SK-N-SH (cell line): ENCODE results near the gene HEXB. TPM values are rescaled to one million over a fixed set of nuclear protein-coding genes. Genes with fewer than 3 reads are reported as not detected.

ENCODE experiments used
- CTCF ChIA-PET: fragments of 300-600, 350-600 bp; formaldehyde crosslinking; extraction: SDS; loops from one replicate; lab custom pipeline; 2021; lab: Yijun Ruan, JAX
- POLR2A ChIA-PET: fragments of 350-600 bp; sonication (Branson Sonifier 250); formaldehyde crosslinking; extraction: SDS; loops from one replicate; lab custom pipeline; 2020; ENCODE audit warnings: antibody characterized with exemption, inconsistent platforms; lab: Yijun Ruan, JAX
- DNase-seq: peaks from one replicate; pipeline ENCODE4 v3.0.0; 2012
- H2AFZ ChIP-seq: fragments of 200-600 bp; sonication (generic); 2 replicates; pipeline ENCODE4 v1.8.1; 2016; ENCODE audit warnings: antibody characterized with exemption, mild to moderate bottlenecking, low read depth
- H3F3A ChIP-seq: fragments of 200-600 bp; sonication (generic); replicated peaks from 2 replicates; pipeline ENCODE3; 2016; ENCODE audit warnings: antibody characterized with exemption, mild to moderate bottlenecking; ENCODE audit not compliant: insufficient read depth
- H3K27ac ChIP-seq, 2 experiments: fragments of 200-500 bp in 1 of 2; fragments of 200-600 bp in 1 of 2; sonication (Bioruptor generic) in 1 of 2; sonication (generic), shearing (Covaris generic) in 1 of 2; 2 replicates each; pipeline versions ENCODE4 v1.5.1 to v1.6.1; 2014 to 2016; ENCODE audit warnings: low read depth in 2 of 2, inconsistent platforms in 1 of 2, low read length in 1 of 2, mild to moderate bottlenecking in 1 of 2, mixed read lengths in 1 of 2
- H3K27me3 ChIP-seq: fragments of 200-600 bp; sonication (generic), shearing (Covaris generic); 2 replicates; pipeline ENCODE4 v1.6.1; 2016; ENCODE audit warnings: mixed run types; ENCODE audit not compliant: insufficient read depth
- H3K36me3 ChIP-seq, 2 experiments: fragments of 200-500 bp in 1 of 2; fragments of 200-600 bp in 1 of 2; sonication (Bioruptor generic) in 1 of 2; sonication (generic) in 1 of 2; replicated peaks in 1 of 2; 2 replicates each; pipeline versions ENCODE3 to v1.5.1; 2014 to 2016; ENCODE audit warnings: low read length in 1 of 2, mild to moderate bottlenecking in 1 of 2; ENCODE audit not compliant: insufficient read depth in 2 of 2, control insufficient read depth in 1 of 2
- H3K4me1 ChIP-seq, 2 experiments: fragments of 200-500 bp in 1 of 2; fragments of 200-600 bp in 1 of 2; sonication (Bioruptor generic) in 1 of 2; sonication (generic), shearing (Covaris generic) in 1 of 2; 2 replicates each; pipeline versions ENCODE4 v1.5.1 to v1.6.1; 2014 to 2016; ENCODE audit warnings: low read depth in 1 of 2, low read length in 1 of 2, mixed run types in 1 of 2; ENCODE audit not compliant: insufficient read depth in 2 of 2, control insufficient read depth in 1 of 2
- H3K4me2 ChIP-seq: fragments of 200-600 bp; sonication (generic), shearing (Covaris generic); 2 replicates; pipeline ENCODE4 v1.6.1; 2017; ENCODE audit warnings: mixed run types
- H3K4me3 ChIP-seq, 2 experiments: fragments of 200-500 bp in 1 of 2; fragments of 200-600 bp in 1 of 2; sonication (Bioruptor generic) in 1 of 2; sonication (generic), shearing (Covaris generic) in 1 of 2; 2 replicates each; pipeline versions ENCODE4 v1.5.1 to v1.8.1; 2014 to 2016; ENCODE audit warnings: low read depth in 2 of 2, inconsistent platforms in 1 of 2, low read length in 1 of 2, mild to moderate bottlenecking in 1 of 2, mixed read lengths in 1 of 2, moderate library complexity in 1 of 2
- H3K79me2 ChIP-seq: fragments of 200-600 bp; sonication (generic); 2 replicates; pipeline ENCODE4 v1.8.1; 2017; ENCODE audit warnings: mild to moderate bottlenecking; ENCODE audit not compliant: insufficient read depth
- H3K9ac ChIP-seq: fragments of 200-600 bp; sonication (generic); 2 replicates; pipeline ENCODE4 v1.6.1; 2017; ENCODE audit warnings: mixed run types
- H3K9me2 ChIP-seq: fragments of 200-600 bp; sonication (generic); 2 replicates; pipeline ENCODE4 v1.6.1; 2017; ENCODE audit warnings: mixed run types
- H3K9me3 ChIP-seq: fragments of 200-600 bp; sonication (generic); 2 replicates; pipeline ENCODE4 v1.6.1; 2017; ENCODE audit warnings: mixed run types, mild to moderate bottlenecking, moderate library complexity
- H4K20me1 ChIP-seq: fragments of 200-600 bp; sonication (generic); 2 replicates; pipeline ENCODE4 v1.6.1; 2017; ENCODE audit warnings: mild to moderate bottlenecking, mixed run types; ENCODE audit not compliant: insufficient read depth
- EP300 ChIP-seq, 2 experiments: IDR thresholded peaks; 2 replicates each; pipeline versions ENCODE4 v1.4.0 to v1.6.1; 2012; ENCODE audit warnings: borderline replicate concordance in 1 of 2, low read depth in 1 of 2, low read length in 1 of 2
- FOXM1 ChIP-seq: IDR thresholded peaks from 2 replicates; pipeline ENCODE4 v1.4.0; 2012; ENCODE audit warnings: low read depth, mild to moderate bottlenecking
- GATA2 ChIP-seq: sonication (generic); formaldehyde crosslinking; IDR thresholded peaks from 2 replicates; pipeline ENCODE4 v1.5.0; 2020; ENCODE audit warnings: mild to moderate bottlenecking, missing genetic modification reagents
- JUND ChIP-seq: IDR thresholded peaks from 2 replicates; pipeline ENCODE4 v1.4.0; 2012
- MAX ChIP-seq: IDR thresholded peaks from 2 replicates; pipeline ENCODE4 v1.4.0; 2012; ENCODE audit warnings: low read depth
- MEF2A ChIP-seq: IDR thresholded peaks from 2 replicates; pipeline ENCODE4 v1.4.0; 2012; ENCODE audit warnings: low read depth, borderline replicate concordance
- MXI1 ChIP-seq: IDR thresholded peaks from 2 replicates; pipeline ENCODE4 v1.6.1; 2012; ENCODE audit warnings: mild to moderate bottlenecking, low read depth, low read length, improper control_type of control experiment
- RFX5 ChIP-seq: IDR thresholded peaks from 2 replicates; pipeline ENCODE4 v1.6.1; 2012; ENCODE audit warnings: mild to moderate bottlenecking, improper control_type of control experiment, low read length
- RXRA ChIP-seq: IDR thresholded peaks from 2 replicates; pipeline ENCODE4 v1.4.0; 2012; ENCODE audit warnings: low read depth, mild to moderate bottlenecking, borderline replicate concordance
- SIN3A ChIP-seq: IDR thresholded peaks from 2 replicates; pipeline ENCODE4 v1.6.1; 2012; ENCODE audit warnings: low read depth, mild to moderate bottlenecking, low read length, moderate library complexity, borderline replicate concordance
- TAF1 ChIP-seq: IDR thresholded peaks from 2 replicates; pipeline ENCODE4 v1.6.1; 2012; ENCODE audit warnings: low read depth, mild to moderate bottlenecking, low read length, moderate library complexity, borderline replicate concordance
- TCF12 ChIP-seq: IDR thresholded peaks from 2 replicates; pipeline ENCODE4 v1.4.0; 2012
- TEAD4 ChIP-seq: IDR thresholded peaks from 2 replicates; pipeline ENCODE4 v1.4.0; 2012; ENCODE audit warnings: mild to moderate bottlenecking, borderline replicate concordance; ENCODE audit not compliant: insufficient read depth
- USF1 ChIP-seq: IDR thresholded peaks from 2 replicates; pipeline ENCODE4 v1.4.0; 2012; ENCODE audit warnings: low read depth, borderline replicate concordance
- USF2 ChIP-seq: fragments of 150-350 bp; IDR thresholded peaks from 2 replicates; pipeline ENCODE4 v1.6.1; 2017; ENCODE audit warnings: antibody characterized with exemption, low read length, low read depth, borderline replicate concordance
- ZBTB33 ChIP-seq: IDR thresholded peaks from 2 replicates; pipeline ENCODE4 v1.4.0; 2012; ENCODE audit warnings: low read depth, borderline replicate concordance
- WGBS: methylation state at CpG from one replicate; pipeline ENCODE4 v1.1.6; 2017; ENCODE audit warnings: low lambda C conversion rate; 5-methylcytosine and 5-hydroxymethylcytosine counted together
- polyA plus RNA-seq, 3 experiments: library from polyadenylated mRNA; depleted of rRNA; stranded (reverse); fragments of >200 nt; gene quantifications; 2 replicates each; pipeline ENCODE4 v1.2.3, GENCODE V29; 2012
- TF ChIP-seq, protein P1 (sequence below): fragments of 200-600 bp; sonication (generic); IDR thresholded peaks from 2 replicates; pipeline ENCODE4 v1.6.1; 2017; ENCODE audit warnings: antibody characterized with exemption, mild to moderate bottlenecking, moderate library complexity

Gene HEXB
- polyA plus RNA-seq, 1 of the 3 experiments (the other 2 are of a cell fraction) = 75.8 TPM

GRCh38 chr5:74669821-74670220, 15.2 kb upstream of the HEXB start (continued):
- no peak for TF ChIP-seq ZBTB33
- no peak for TF ChIP-seq EP300 (IDR thresholded peaks at IDR 0.05; ENCODE audit: borderline replicate concordance in 1 of 2, low read depth in 1 of 2, low read length in 1 of 2)

DNA sequence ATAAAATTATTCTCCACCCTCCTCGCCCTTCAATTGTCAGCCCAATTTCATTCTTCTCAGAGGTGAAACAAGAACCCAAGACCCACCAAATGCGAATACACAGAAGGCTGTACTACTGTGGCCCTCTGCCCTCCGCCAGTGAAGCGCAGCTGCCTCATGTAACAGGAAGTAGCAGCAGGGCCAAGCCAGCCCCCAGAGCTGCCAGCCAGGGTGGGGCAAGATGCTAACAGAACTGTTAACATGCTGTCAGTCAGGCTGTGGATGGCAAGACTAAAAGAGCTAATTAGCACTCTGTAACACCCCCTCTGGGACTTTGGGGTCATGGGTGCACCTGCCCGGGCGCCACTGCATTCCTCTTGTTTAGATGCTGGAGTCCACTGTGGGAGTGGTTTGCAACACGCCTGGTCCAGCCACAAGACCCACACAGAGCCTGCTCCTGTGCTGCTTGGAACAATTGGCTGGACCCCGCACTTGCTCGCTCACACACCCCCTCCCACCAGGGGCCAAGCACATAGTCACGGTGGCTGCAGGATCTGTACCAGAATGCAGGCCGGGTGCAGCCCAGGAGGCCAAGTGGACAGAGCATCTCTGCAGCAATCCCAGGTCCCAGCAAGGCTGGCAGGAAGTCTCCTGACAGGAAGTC, 14.5 kb upstream of the HEXB start:
- ChIA-PET POLR2A (no interaction called here), CTCF (interaction anchor here (1.2 kb wide), 1 partner anchor 768 kb away, joined by 3 read pairs; no protein-coding TSS in a partner anchor)
- Histone ChIP-seq H3K9me2 (no peaks in the 10 kb centered on the region), H3K4me3 (no peak overlapping the region), H3K9me3 (no peaks in the 10 kb centered on the region), H3F3A (no peaks in the 10 kb centered on the region), H3K4me1 (peaks cover 0 to 25% of the 10 kb centered on the region in 2 experiments; a peak in 2 of 4 replicates), H3K27ac (no peak overlapping the region), H3K36me3 (no peaks in the 10 kb centered on the region), H3K79me2 (no peaks in the 10 kb centered on the region), H3K27me3 (no peaks in the 10 kb centered on the region), H4K20me1 (no peaks in the 10 kb centered on the region), H2AFZ (no peak overlapping the region), H3K4me2 (no peak overlapping the region), H3K9ac (no peak overlapping the region)
- DNase-seq = no peak
- TF ChIP-seq MAX (no peak), MEF2A (no peak), JUND (no peak), TCF12 (no peak)
- WGBS = 56% methylated on average over 9 of the region's 11 CpGs

DNA sequence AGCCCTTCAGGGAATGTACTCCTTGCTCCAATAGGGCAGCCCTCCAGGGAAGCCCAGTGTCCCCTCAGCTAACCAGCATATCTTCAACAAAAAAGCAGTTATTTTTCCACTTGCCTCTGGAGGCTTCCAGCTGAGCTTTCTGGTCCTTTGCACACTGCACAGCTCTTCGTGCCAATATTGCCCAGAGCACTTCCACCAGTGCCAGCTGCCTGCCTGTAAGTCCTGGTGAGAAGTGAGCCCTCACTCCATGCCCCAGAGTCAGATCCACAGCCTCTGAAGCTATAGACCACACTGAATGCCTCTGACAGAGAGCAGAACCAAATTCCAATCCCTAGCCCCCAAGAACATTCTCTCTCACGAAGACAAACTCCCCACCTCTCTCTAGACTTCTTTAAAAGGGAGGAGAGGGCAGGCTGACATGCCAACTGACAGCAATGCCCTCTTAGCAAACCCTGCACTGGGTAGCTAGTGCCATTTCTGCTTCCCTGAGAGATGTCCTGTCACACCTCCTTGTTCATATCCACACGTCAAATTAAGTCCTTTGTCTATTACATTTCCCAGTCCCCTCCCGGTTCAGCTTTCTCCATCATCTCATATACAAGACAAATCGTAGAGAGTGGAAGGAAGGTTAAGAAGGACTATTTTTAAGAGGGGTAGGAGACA, 12.7 kb upstream of the HEXB start:
- Histone ChIP-seq H3K4me1 (peaks cover 0 to 19% of the 10 kb centered on the region in 2 experiments; a peak in 2 of 4 replicates), H3K27ac (no peak overlapping the region), H3K9ac (no peak overlapping the region), H3K9me2 (no peaks in the 10 kb centered on the region), H3K4me3 (no peak overlapping the region), H3K4me2 (no peak overlapping the region), H3K9me3 (no peaks in the 10 kb centered on the region), H3K36me3 (no peaks in the 10 kb centered on the region), H3K79me2 (no peaks in the 10 kb centered on the region), H3F3A (no peaks in the 10 kb centered on the region), H4K20me1 (no peaks in the 10 kb centered on the region), H2AFZ (no peak overlapping the region), H3K27me3 (no peaks in the 10 kb centered on the region)
- WGBS = 41% methylated on average over 5 of the region's 5 CpGs
- no peak for DNase-seq
- ChIA-PET POLR2A (no interaction called here), CTCF (interaction anchor here (0.6 to 3.2 kb wide), 19 partner anchors 9 to 770 kb away, joined by 3 to 27 read pairs (median 4); partner anchors contain the start of genes ENC1, GFM2, HEXB and NSA2)
- TF ChIP-seq SIN3A (no peak), RXRA (no peak), RFX5 (no peak), USF1 (no peak), JUND (no peak), MXI1 (no peak), TEAD4 (no peak), FOXM1 (no peak), TAF1 (no peak), USF2 (no peak), GATA2 (no peak)
- TF ChIP-seq, protein P1, sequence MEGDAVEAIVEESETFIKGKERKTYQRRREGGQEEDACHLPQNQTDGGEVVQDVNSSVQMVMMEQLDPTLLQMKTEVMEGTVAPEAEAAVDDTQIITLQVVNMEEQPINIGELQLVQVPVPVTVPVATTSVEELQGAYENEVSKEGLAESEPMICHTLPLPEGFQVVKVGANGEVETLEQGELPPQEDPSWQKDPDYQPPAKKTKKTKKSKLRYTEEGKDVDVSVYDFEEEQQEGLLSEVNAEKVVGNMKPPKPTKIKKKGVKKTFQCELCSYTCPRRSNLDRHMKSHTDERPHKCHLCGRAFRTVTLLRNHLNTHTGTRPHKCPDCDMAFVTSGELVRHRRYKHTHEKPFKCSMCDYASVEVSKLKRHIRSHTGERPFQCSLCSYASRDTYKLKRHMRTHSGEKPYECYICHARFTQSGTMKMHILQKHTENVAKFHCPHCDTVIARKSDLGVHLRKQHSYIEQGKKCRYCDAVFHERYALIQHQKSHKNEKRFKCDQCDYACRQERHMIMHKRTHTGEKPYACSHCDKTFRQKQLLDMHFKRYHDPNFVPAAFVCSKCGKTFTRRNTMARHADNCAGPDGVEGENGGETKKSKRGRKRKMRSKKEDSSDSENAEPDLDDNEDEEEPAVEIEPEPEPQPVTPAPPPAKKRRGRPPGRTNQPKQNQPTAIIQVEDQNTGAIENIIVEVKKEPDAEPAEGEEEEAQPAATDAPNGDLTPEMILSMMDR = no peak
